Neural cell (in vitro differentiated cells): ENCODE data around the gene KRT10.

Experiments
- CTCF ChIP-seq: fragments of 450-650 bp; IDR thresholded peaks from 2 replicates; pipeline ENCODE4 v1.5.1; 2014; ENCODE audit warnings: antibody characterized with exemption, mild to moderate bottlenecking, moderate library complexity; ENCODE audit not compliant: poor library complexity, severe bottlenecking
- EP300 ChIP-seq: fragments of 450-650 bp; conservative IDR thresholded peaks from 2 replicates; pipeline ENCODE4 v1.6.1; 2014; ENCODE audit warnings: antibody characterized with exemption, mild to moderate bottlenecking, moderate library complexity; ENCODE audit not compliant: poor library complexity, severe bottlenecking
- EZH2 ChIP-seq: fragments of 200-600, 300-800 bp; shearing (Covaris generic), sonication (generic); IDR thresholded peaks from 2 replicates; pipeline ENCODE4 v1.6.1; 2014; ENCODE audit warnings: antibody characterized with exemption, low read length, borderline replicate concordance, mild to moderate bottlenecking; ENCODE audit not compliant: insufficient read depth, poor library complexity, severe bottlenecking
- MXI1 ChIP-seq: fragments of 450-650 bp; conservative IDR thresholded peaks from 2 replicates; pipeline ENCODE4 v1.6.1; 2014; ENCODE audit warnings: antibody characterized with exemption, mild to moderate bottlenecking; ENCODE audit not compliant: poor library complexity, severe bottlenecking

- no peak for TF ChIP-seq EP300
- TF ChIP-seq EZH2, result no peak
- TF ChIP-seq CTCF, result no peak
- TF ChIP-seq MXI1, result no peak
Measured at GRCh38 chr17:40844671-40845107, 22.3 kb upstream of the KRT10 start.
